WERI-Rb-1 (cell line): ENCODE results near the gene YIPF3.
A peak's percentile ranks its signal among the peaks of the same experiment; 100 is the strongest.
"Not testable (repeated sequence)": the region's sequence is repeated elsewhere in the genome, so short reads cannot be mapped to it uniquely, and the experiment has no call there.

Source experiments
- DNase-seq: peaks from one replicate; pipeline ENCODE4 v3.0.0-alpha.2; 2020
- H3K27ac ChIP-seq: fragments of 250-450 bp; sonication (Bioruptor Pico); 2 replicates; pipeline ENCODE4 v1.5.1; 2020; ENCODE audit warnings: mild to moderate bottlenecking, moderate library complexity
- H3K27me3 ChIP-seq: fragments of 250-450 bp; sonication (Bioruptor Pico); 2 replicates; pipeline ENCODE4 v1.5.1; 2021; ENCODE audit warnings: mild to moderate bottlenecking, low read depth, moderate library complexity; ENCODE audit not compliant: insufficient read depth, severe bottlenecking
- H3K36me3 ChIP-seq: fragments of 250-450 bp; sonication (Bioruptor Pico); 2 replicates; pipeline ENCODE4 v1.5.1; 2020; ENCODE audit warnings: mild to moderate bottlenecking, moderate library complexity
- H3K4me3 ChIP-seq: 2 replicates; pipeline ENCODE4 v1.5.1; 2011; ENCODE audit warnings: low read depth, mild to moderate bottlenecking, control low read depth, low read length
- H3K9me3 ChIP-seq: fragments of 250-450 bp; sonication (Bioruptor Pico); 2 replicates; pipeline ENCODE4 v1.5.1; 2021; ENCODE audit warnings: mild to moderate bottlenecking, moderate library complexity; ENCODE audit not compliant: severe bottlenecking
- TF ChIP-seq, protein P1 (sequence below): IDR thresholded peaks from 2 replicates; pipeline ENCODE4 v1.5.1; 2011; ENCODE audit warnings: low read depth, mild to moderate bottlenecking, control low read depth, inconsistent platforms, low read length

YIPF3 gene

DNA sequence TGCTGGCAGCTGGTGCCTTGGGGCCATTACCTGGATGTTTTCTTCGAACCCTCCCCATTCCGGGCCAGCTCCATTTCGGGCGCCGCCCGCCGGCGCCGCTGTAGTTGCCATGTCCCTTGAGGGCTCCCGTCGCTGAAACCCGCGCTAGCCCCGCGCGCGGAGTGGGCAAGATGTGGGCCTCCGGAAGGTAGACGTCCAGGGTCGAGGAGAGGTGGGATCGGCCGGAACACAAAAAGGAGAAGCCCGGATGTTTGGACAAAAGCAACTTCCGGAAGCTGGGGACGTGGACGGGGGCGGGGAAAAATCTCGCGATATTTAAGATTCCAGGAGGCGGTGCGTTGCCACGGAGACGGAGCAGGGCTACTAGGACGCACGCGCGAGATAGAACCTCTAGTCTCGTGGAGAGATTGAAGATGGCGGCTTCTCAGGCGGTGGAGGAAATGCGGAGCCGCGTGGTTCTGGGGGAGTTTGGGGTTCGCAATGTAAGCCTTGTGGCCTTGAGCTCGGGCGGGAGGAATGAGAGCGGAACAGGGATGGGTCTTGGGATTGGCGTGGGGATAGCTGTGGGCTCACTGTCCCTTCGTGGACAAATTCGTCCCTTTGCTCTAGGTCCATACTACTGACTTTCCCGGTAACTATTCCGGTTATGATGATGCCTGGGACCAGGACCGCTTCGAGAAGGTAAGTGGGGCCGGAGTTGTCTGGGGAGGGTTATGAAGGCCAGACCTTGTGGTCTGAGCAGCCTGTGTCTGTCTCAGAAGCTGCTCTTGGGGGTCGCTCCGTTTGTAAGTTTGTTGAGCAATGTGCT is at the start of gene YIPF3, which contains the start of gene POLR1C:
YIPF3 (minus strand) TSS at position 230 of the 808 bp plus-strand sequence; CDS start at position 111, 119 bp downstream.
POLR1C (plus strand) TSS at position 393 of the 808 bp plus-strand sequence; CDS start at position 414, 21 bp downstream.
- DNase-seq, result peak; percentile 100
- peaks cover 84% of the 10 kb centered on the region for H3K36me3 ChIP-seq
- peak within 1 kb of the TSS; percentile 87 for H3K27ac ChIP-seq
- TF ChIP-seq, protein P1, sequence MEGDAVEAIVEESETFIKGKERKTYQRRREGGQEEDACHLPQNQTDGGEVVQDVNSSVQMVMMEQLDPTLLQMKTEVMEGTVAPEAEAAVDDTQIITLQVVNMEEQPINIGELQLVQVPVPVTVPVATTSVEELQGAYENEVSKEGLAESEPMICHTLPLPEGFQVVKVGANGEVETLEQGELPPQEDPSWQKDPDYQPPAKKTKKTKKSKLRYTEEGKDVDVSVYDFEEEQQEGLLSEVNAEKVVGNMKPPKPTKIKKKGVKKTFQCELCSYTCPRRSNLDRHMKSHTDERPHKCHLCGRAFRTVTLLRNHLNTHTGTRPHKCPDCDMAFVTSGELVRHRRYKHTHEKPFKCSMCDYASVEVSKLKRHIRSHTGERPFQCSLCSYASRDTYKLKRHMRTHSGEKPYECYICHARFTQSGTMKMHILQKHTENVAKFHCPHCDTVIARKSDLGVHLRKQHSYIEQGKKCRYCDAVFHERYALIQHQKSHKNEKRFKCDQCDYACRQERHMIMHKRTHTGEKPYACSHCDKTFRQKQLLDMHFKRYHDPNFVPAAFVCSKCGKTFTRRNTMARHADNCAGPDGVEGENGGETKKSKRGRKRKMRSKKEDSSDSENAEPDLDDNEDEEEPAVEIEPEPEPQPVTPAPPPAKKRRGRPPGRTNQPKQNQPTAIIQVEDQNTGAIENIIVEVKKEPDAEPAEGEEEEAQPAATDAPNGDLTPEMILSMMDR, result no peak
- no peaks in the 10 kb centered on the region for H3K27me3 ChIP-seq
- peak within 1 kb of the TSS; percentile 76 for H3K4me3 ChIP-seq
- H3K9me3 ChIP-seq, result no peaks in the 10 kb centered on the region

DNA sequence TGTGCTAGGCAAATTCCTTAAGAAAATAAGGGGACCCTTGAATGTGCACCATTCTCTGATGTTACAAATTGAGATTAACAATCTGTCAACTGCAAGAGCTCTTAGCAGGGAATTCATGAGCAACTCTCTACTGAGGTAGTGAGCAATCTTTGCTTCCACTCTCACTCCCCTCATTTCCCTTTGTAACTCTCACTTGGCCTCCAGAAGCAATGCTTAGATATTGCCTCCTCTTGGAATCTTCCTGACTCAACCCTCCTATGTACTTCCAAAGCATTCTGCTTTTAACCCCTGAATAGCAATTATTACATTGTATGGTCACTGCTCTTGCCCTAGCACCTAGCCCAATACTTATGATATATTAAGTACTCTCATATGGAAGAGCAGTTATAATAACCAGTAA is 42.6 kb upstream of the YIPF3 start:
- Histone ChIP-seq H3K4me3 (no peak overlapping the region), H3K9me3 (no peaks in the 10 kb centered on the region), H3K27ac (no peak overlapping the region), H3K27me3 (no peaks in the 10 kb centered on the region), H3K36me3 (peaks cover 100% of the 10 kb centered on the region)
- TF ChIP-seq, protein P1, result no peak
- no peak for DNase-seq

GRCh38 chr6:43557620-43558019 is 40.9 kb upstream of the YIPF3 start:
- H3K27ac ChIP-seq, H3K9me3 ChIP-seq, H3K4me3 ChIP-seq, DNase-seq, H3K27me3 ChIP-seq: not testable (repeated sequence)
- H3K36me3 ChIP-seq, result peaks cover 100% of the 10 kb centered on the region

DNA sequence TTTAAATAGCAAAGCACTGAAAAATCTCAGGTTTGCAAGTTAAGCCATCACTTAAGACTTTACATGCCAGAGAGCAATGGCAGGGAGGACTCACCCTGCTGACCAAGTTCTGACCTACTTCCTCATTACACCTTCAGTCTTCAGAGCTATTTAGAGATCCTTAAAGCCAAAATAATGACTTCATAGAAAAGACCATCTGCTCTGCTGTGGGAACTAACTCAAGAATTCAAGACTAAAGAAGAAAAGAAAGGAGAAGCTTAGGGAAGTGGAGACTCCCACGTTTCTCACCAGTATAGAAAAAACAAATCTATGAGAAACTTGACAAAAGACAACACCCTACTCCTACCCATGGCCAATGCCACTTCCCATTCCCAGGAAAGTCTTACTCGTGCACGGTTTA is 30.5 kb upstream of the YIPF3 start:
- TF ChIP-seq, protein P1, result no peak
- Histone ChIP-seq H3K27ac (no peak overlapping the region), H3K9me3 (no peaks in the 10 kb centered on the region), H3K4me3 (no peak overlapping the region), H3K36me3 (peaks cover 100% of the 10 kb centered on the region), H3K27me3 (no peaks in the 10 kb centered on the region)
- no peak for DNase-seq

- H3K27me3 ChIP-seq, result no peaks in the 10 kb centered on the region
- DNase-seq, result no peak
- H3K9me3 ChIP-seq, result no peaks in the 10 kb centered on the region
- H3K36me3 ChIP-seq, result peaks cover 99% of the 10 kb centered on the region
- no peak overlapping the region for H3K4me3 ChIP-seq
- H3K27ac ChIP-seq, result no peak overlapping the region
- TF ChIP-seq, protein P1, result no peak
Observed at GRCh38 chr6:43544461-43544860, 27.7 kb upstream of the YIPF3 start.

- no peak overlapping the region for H3K4me3 ChIP-seq
- peaks cover 96% of the 10 kb centered on the region for H3K36me3 ChIP-seq
- H3K27me3 ChIP-seq, result no peaks in the 10 kb centered on the region
- no peak for DNase-seq
- H3K27ac ChIP-seq, result no peak overlapping the region
- no peaks in the 10 kb centered on the region for H3K9me3 ChIP-seq
- TF ChIP-seq, protein P1, result no peak
Observed at GRCh38 chr6:43541774-43542471, 25.2 kb upstream of the YIPF3 start.
